OCI-LY1 (cell line): ENCODE results near the gene CFAP65.

Experiments
- EZH2 ChIP-seq: fragments of 200-600 bp; sonication (generic), shearing (Covaris generic); IDR thresholded peaks from 2 replicates; pipeline ENCODE4 v1.8.0; 2017; ENCODE audit warnings: borderline replicate concordance, mixed run types, mild to moderate bottlenecking, antibody characterized with exemption, low read length, moderate library complexity, mixed read lengths
- TF ChIP-seq, protein P1 (sequence below): fragments of 200-600 bp; sonication (generic), shearing (Covaris generic); IDR thresholded peaks from 2 replicates; pipeline ENCODE4 v1.5.1; 2017; ENCODE audit warnings: mild to moderate bottlenecking, antibody characterized with exemption, low read length, moderate library complexity, mixed read lengths

DNA sequence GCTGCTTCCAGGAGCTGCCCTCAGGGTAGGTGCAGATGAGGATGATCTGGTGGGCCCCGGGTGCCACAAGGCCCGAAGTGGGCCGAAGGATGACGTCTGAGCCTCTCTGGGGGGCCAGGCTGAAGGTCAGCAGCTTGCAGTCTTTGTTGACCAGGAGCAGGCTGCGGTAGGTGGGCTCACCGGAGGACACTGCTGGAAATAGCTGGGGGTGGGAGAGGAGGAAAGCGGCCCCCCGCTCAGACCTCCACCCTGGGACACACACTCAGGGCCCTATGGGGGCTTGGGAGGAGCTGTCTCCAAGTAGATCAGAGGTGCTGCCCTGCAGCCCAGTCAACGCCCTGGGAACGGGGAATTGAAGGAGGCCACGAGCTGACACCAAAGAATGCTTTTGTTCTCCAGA is 17.3 kb downstream of the CFAP65 start:
- TF ChIP-seq, protein P1, sequence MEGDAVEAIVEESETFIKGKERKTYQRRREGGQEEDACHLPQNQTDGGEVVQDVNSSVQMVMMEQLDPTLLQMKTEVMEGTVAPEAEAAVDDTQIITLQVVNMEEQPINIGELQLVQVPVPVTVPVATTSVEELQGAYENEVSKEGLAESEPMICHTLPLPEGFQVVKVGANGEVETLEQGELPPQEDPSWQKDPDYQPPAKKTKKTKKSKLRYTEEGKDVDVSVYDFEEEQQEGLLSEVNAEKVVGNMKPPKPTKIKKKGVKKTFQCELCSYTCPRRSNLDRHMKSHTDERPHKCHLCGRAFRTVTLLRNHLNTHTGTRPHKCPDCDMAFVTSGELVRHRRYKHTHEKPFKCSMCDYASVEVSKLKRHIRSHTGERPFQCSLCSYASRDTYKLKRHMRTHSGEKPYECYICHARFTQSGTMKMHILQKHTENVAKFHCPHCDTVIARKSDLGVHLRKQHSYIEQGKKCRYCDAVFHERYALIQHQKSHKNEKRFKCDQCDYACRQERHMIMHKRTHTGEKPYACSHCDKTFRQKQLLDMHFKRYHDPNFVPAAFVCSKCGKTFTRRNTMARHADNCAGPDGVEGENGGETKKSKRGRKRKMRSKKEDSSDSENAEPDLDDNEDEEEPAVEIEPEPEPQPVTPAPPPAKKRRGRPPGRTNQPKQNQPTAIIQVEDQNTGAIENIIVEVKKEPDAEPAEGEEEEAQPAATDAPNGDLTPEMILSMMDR: no peak
- TF ChIP-seq EZH2: no peak
